ENCODE data around the gene LANCL2.

Gene LANCL2

GRCh38 chr7:55452971-55453370 lies 87.8 kb downstream of the LANCL2 start:
- H3K27me3 ChIP-seq (ENCODE audit: control insufficient read depth, insufficient read depth, low read length): no peaks in the 10 kb centered on the region
- H3K27ac ChIP-seq (ENCODE audit: low read depth, low read length): no peak overlapping the region
- H3K4me3 ChIP-seq (ENCODE audit: low read depth, low read length): no peak overlapping the region
- H3K4me1 ChIP-seq (ENCODE audit: control insufficient read depth, insufficient read depth, low read length): no peaks in the 10 kb centered on the region
- no peak overlapping the region for H3K9ac ChIP-seq (ENCODE audit: low read depth, low read length)
- no peaks in the 10 kb centered on the region for H3K36me3 ChIP-seq (ENCODE audit: control insufficient read depth, insufficient read depth, low read length)
- H3K9me3 ChIP-seq (ENCODE audit: control insufficient read depth, insufficient read depth, low read length): 0 out of 2 replicates have a peak, but pooled peaks cover 6% of the 10 kb centered on the region

GRCh38 chr7:55457801-55458200 lies 92.7 kb downstream of the LANCL2 start:
- Histone ChIP-seq H3K27me3 (ENCODE audit: control insufficient read depth, insufficient read depth, low read length) (no peaks in the 10 kb centered on the region), H3K4me1 (ENCODE audit: control insufficient read depth, insufficient read depth, low read length) (no peaks in the 10 kb centered on the region), H3K27ac (ENCODE audit: low read depth, low read length) (no peak overlapping the region), H3K9ac (ENCODE audit: low read depth, low read length) (no peak overlapping the region), H3K36me3 (ENCODE audit: control insufficient read depth, insufficient read depth, low read length) (no peaks in the 10 kb centered on the region), H3K4me3 (ENCODE audit: low read depth, low read length) (no peak overlapping the region), H3K9me3 (ENCODE audit: control insufficient read depth, insufficient read depth, low read length) (peaks cover 34% of the 10 kb centered on the region)

GRCh38 chr7:55458351-55458750 lies 93.2 kb downstream of the LANCL2 start:
- Histone ChIP-seq H3K27me3 (ENCODE audit: control insufficient read depth, insufficient read depth, low read length) (no peaks in the 10 kb centered on the region), H3K9ac (ENCODE audit: low read depth, low read length) (no peak overlapping the region), H3K9me3 (ENCODE audit: control insufficient read depth, insufficient read depth, low read length) (peaks cover 40% of the 10 kb centered on the region), H3K36me3 (ENCODE audit: control insufficient read depth, insufficient read depth, low read length) (no peaks in the 10 kb centered on the region), H3K4me1 (ENCODE audit: control insufficient read depth, insufficient read depth, low read length) (no peaks in the 10 kb centered on the region), H3K27ac (ENCODE audit: low read depth, low read length) (no peak overlapping the region), H3K4me3 (ENCODE audit: low read depth, low read length) (no peak overlapping the region)

GRCh38 chr7:55463686-55464262 lies 98.6 kb downstream of the LANCL2 start:
- peaks cover 27% of the 10 kb centered on the region for H3K36me3 ChIP-seq (ENCODE audit: control insufficient read depth, insufficient read depth, low read length)
- H3K9me3 ChIP-seq (ENCODE audit: control insufficient read depth, insufficient read depth, low read length): peaks cover 69% of the 10 kb centered on the region
- H3K9ac ChIP-seq (ENCODE audit: low read depth, low read length): no peak overlapping the region
- no peaks in the 10 kb centered on the region for H3K4me1 ChIP-seq (ENCODE audit: control insufficient read depth, insufficient read depth, low read length)
- no peak overlapping the region for H3K4me3 ChIP-seq (ENCODE audit: low read depth, low read length)
- no peaks in the 10 kb centered on the region for H3K27me3 ChIP-seq (ENCODE audit: control insufficient read depth, insufficient read depth, low read length)
- H3K27ac ChIP-seq (ENCODE audit: low read depth, low read length): no peak overlapping the region

GRCh38 chr7:55464422-55464821 lies 99.3 kb downstream of the LANCL2 start:
- H3K27me3 ChIP-seq (ENCODE audit: control insufficient read depth, insufficient read depth, low read length): no peaks in the 10 kb centered on the region

GRCh38 chr7:55465691-55466090 lies 100.6 kb downstream of the LANCL2 start:
- no peak overlapping the region for H3K9ac ChIP-seq (ENCODE audit: low read depth, low read length)
- H3K4me3 ChIP-seq (ENCODE audit: low read depth, low read length): no peak overlapping the region
- peaks cover 33% of the 10 kb centered on the region for H3K36me3 ChIP-seq (ENCODE audit: control insufficient read depth, insufficient read depth, low read length)
- no peaks in the 10 kb centered on the region for H3K27me3 ChIP-seq (ENCODE audit: control insufficient read depth, insufficient read depth, low read length)
- no peaks in the 10 kb centered on the region for H3K4me1 ChIP-seq (ENCODE audit: control insufficient read depth, insufficient read depth, low read length)
- H3K27ac ChIP-seq (ENCODE audit: low read depth, low read length): no peak overlapping the region
- H3K9me3 ChIP-seq (ENCODE audit: control insufficient read depth, insufficient read depth, low read length): peaks cover 51% of the 10 kb centered on the region

More at GRCh38 chr7:55464422-55464821, 99.3 kb downstream of the LANCL2 start:
- H3K36me3 ChIP-seq (ENCODE audit: control insufficient read depth, insufficient read depth, low read length): peaks cover 27% of the 10 kb centered on the region
- no peak overlapping the region for H3K27ac ChIP-seq (ENCODE audit: low read depth, low read length)
- H3K4me1 ChIP-seq (ENCODE audit: control insufficient read depth, insufficient read depth, low read length): no peaks in the 10 kb centered on the region
- H3K4me3 ChIP-seq (ENCODE audit: low read depth, low read length): no peak overlapping the region
- no peak overlapping the region for H3K9ac ChIP-seq (ENCODE audit: low read depth, low read length)
- peaks cover 63% of the 10 kb centered on the region for H3K9me3 ChIP-seq (ENCODE audit: control insufficient read depth, insufficient read depth, low read length)

GRCh38 chr7:55467047-55467593 lies 102.0 kb downstream of the LANCL2 start:
- no peak overlapping the region for H3K27ac ChIP-seq (ENCODE audit: low read depth, low read length)
- H3K36me3 ChIP-seq (ENCODE audit: control insufficient read depth, insufficient read depth, low read length): peaks cover 33% of the 10 kb centered on the region
- no peak overlapping the region for H3K4me3 ChIP-seq (ENCODE audit: low read depth, low read length)
- H3K9me3 ChIP-seq (ENCODE audit: control insufficient read depth, insufficient read depth, low read length): peaks cover 44% of the 10 kb centered on the region
- no peaks in the 10 kb centered on the region for H3K4me1 ChIP-seq (ENCODE audit: control insufficient read depth, insufficient read depth, low read length)
- no peaks in the 10 kb centered on the region for H3K27me3 ChIP-seq (ENCODE audit: control insufficient read depth, insufficient read depth, low read length)
- no peak overlapping the region for H3K9ac ChIP-seq (ENCODE audit: low read depth, low read length)

GRCh38 chr7:55468495-55468894 lies 103.4 kb downstream of the LANCL2 start:
- H3K4me3 ChIP-seq (ENCODE audit: low read depth, low read length): no peak overlapping the region
- no peak overlapping the region for H3K27ac ChIP-seq (ENCODE audit: low read depth, low read length)
- peaks cover 34% of the 10 kb centered on the region for H3K9me3 ChIP-seq (ENCODE audit: control insufficient read depth, insufficient read depth, low read length)
- H3K4me1 ChIP-seq (ENCODE audit: control insufficient read depth, insufficient read depth, low read length): no peaks in the 10 kb centered on the region
- peaks cover 38% of the 10 kb centered on the region for H3K36me3 ChIP-seq (ENCODE audit: control insufficient read depth, insufficient read depth, low read length)
- H3K27me3 ChIP-seq (ENCODE audit: control insufficient read depth, insufficient read depth, low read length): no peaks in the 10 kb centered on the region
- H3K9ac ChIP-seq (ENCODE audit: low read depth, low read length): no peak overlapping the region

- H3K4me1 ChIP-seq (ENCODE audit: control insufficient read depth, insufficient read depth, low read length): no peaks in the 10 kb centered on the region
- H3K36me3 ChIP-seq (ENCODE audit: control insufficient read depth, insufficient read depth, low read length): peaks cover 31% of the 10 kb centered on the region
- no peak overlapping the region for H3K4me3 ChIP-seq (ENCODE audit: low read depth, low read length)
- no peaks in the 10 kb centered on the region for H3K27me3 ChIP-seq (ENCODE audit: control insufficient read depth, insufficient read depth, low read length)
- peaks cover 26% of the 10 kb centered on the region for H3K9me3 ChIP-seq (ENCODE audit: control insufficient read depth, insufficient read depth, low read length)
- H3K9ac ChIP-seq (ENCODE audit: low read depth, low read length): no peak overlapping the region
- H3K27ac ChIP-seq (ENCODE audit: low read depth, low read length): no peak overlapping the region
These were observed 104.1 kb downstream of the LANCL2 start for GRCh38 chr7:55469271-55469681.

DNA sequence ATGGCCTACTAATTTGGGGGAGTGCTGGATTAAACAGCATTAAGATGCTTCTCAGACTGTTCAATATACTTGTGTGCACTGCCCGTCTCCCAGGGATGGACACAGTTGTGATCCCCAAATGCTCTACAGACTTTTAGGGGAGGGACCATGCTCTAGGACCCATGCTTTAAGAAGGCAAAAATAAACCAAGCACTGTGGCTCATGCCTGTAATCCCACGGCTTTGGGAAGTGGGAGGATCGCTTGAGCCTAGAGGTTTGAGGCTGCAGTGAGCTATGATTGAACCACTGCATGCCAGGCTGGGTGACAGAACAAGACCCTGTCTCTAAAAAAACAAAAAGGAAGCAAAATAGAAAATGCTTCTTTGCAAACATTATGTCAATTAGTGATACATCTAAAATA lies 104.6 kb downstream of the LANCL2 start:
- H3K4me1 ChIP-seq (ENCODE audit: control insufficient read depth, insufficient read depth, low read length): no peaks in the 10 kb centered on the region
- H3K9me3 ChIP-seq (ENCODE audit: control insufficient read depth, insufficient read depth, low read length): peaks cover 23% of the 10 kb centered on the region
- no peak overlapping the region for H3K27ac ChIP-seq (ENCODE audit: low read depth, low read length)
- H3K4me3 ChIP-seq (ENCODE audit: low read depth, low read length): no peak overlapping the region
- no peaks in the 10 kb centered on the region for H3K27me3 ChIP-seq (ENCODE audit: control insufficient read depth, insufficient read depth, low read length)
- H3K36me3 ChIP-seq (ENCODE audit: control insufficient read depth, insufficient read depth, low read length): peaks cover 27% of the 10 kb centered on the region
- H3K9ac ChIP-seq (ENCODE audit: low read depth, low read length): no peak overlapping the region

DNA sequence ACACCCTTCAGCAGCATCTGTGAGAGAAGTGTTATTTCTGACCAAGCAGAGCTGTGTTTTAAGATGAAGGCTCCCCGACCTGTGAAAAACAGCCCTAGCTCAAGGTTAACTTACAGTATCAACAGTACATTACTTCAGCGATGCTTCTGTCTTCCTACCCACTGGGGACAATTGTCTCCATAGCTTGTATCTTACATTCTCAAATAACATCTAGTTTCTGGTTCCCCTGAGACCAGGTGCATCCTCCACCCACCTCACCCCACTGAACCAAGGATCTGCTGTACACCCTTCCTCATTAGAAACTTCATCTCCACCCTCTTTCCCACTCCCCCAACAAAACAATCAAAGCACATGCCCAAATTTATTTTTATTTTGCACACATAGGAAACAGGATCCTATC lies 105.1 kb downstream of the LANCL2 start:
- Histone ChIP-seq H3K27me3 (ENCODE audit: control insufficient read depth, insufficient read depth, low read length) (no peaks in the 10 kb centered on the region), H3K4me1 (ENCODE audit: control insufficient read depth, insufficient read depth, low read length) (no peaks in the 10 kb centered on the region), H3K9ac (ENCODE audit: low read depth, low read length) (no peak overlapping the region), H3K4me3 (ENCODE audit: low read depth, low read length) (no peak overlapping the region), H3K27ac (ENCODE audit: low read depth, low read length) (no peak overlapping the region), H3K9me3 (ENCODE audit: control insufficient read depth, insufficient read depth, low read length) (peaks cover 23% of the 10 kb centered on the region), H3K36me3 (ENCODE audit: control insufficient read depth, insufficient read depth, low read length) (peaks cover 23% of the 10 kb centered on the region)
